ENCODE data around the gene YDJC. TPM values are rescaled to one million over a fixed set of nuclear protein-coding genes. Genes with fewer than 3 reads are reported as not detected.

The YDJC gene
- total RNA-seq, 1 donor from 2014 or later: 56.1 TPM

- peaks cover 11% of the 10 kb centered on the region for H3K36me3 Mint-ChIP-seq (ENCODE audit: low read depth)
- no peaks in the 10 kb centered on the region for H3K27me3 Mint-ChIP-seq
- H3K4me3 Mint-ChIP-seq: no peak overlapping the region
- intact Hi-C loops (cut with micrococcal nuclease): no loop called here
- H3K9me3 Mint-ChIP-seq: no peaks in the 10 kb centered on the region
- DNase-seq: no peak
- H3K4me1 Mint-ChIP-seq: peaks cover 21% of the 10 kb centered on the region
- no peak overlapping the region for H3K27ac Mint-ChIP-seq
Measured at GRCh38 chr22:21632931-21633330, 3.1 kb upstream of the YDJC start.

GRCh38 chr22:21632237-21632895 is 2.5 kb upstream of the YDJC start, which contains the start of gene CCDC116:
TSS of gene CCDC116 (plus strand) at chr22:21632760. CDS start at chr22:21633182, 422 bp downstream.
- DNase-seq: peak; percentile 90
- Mint-ChIP-seq H3K4me3 (no peak within 1 kb of the TSS), H3K27me3 (no peaks in the 10 kb centered on the region), H3K4me1 (peaks cover 25% of the 10 kb centered on the region), H3K9me3 (no peaks in the 10 kb centered on the region), H3K36me3 (ENCODE audit: low read depth) (peaks cover 15% of the 10 kb centered on the region), H3K27ac (no peak within 1 kb of the TSS)
- intact Hi-C loops (cut with micrococcal nuclease): no loop called here

GRCh38 chr22:21631025-21631424 is 1.2 kb upstream of the YDJC start:
- no peaks in the 10 kb centered on the region for H3K27me3 Mint-ChIP-seq
- H3K36me3 Mint-ChIP-seq (ENCODE audit: low read depth): peaks cover 24% of the 10 kb centered on the region
- H3K4me3 Mint-ChIP-seq: peak overlapping the region; percentile 47
- H3K9me3 Mint-ChIP-seq: no peaks in the 10 kb centered on the region
- peaks cover 32% of the 10 kb centered on the region for H3K4me1 Mint-ChIP-seq
- intact Hi-C loops (cut with micrococcal nuclease): no loop called here
- no peak for DNase-seq
- H3K27ac Mint-ChIP-seq: peak overlapping the region; percentile 24

- peak overlapping the region; percentile 94 for H3K27ac Mint-ChIP-seq
- peak overlapping the region; percentile 90 for H3K4me3 Mint-ChIP-seq
- peaks cover 41% of the 10 kb centered on the region for H3K4me1 Mint-ChIP-seq
- no peaks in the 10 kb centered on the region for H3K9me3 Mint-ChIP-seq
- H3K36me3 Mint-ChIP-seq (ENCODE audit: low read depth): peaks cover 31% of the 10 kb centered on the region
- no peaks in the 10 kb centered on the region for H3K27me3 Mint-ChIP-seq
- DNase-seq: no peak
- intact Hi-C loops (cut with micrococcal nuclease): loop anchor here (5.0 kb wide), 1 partner anchor 41 kb away; no protein-coding TSS in a partner anchor
Measured at GRCh38 chr22:21628386-21629254, 1.2 kb downstream of the YDJC start.

GRCh38 chr22:21626735-21627469 is 2.9 kb downstream of the YDJC start:
- peak overlapping the region; percentile 58 for H3K27ac Mint-ChIP-seq
- intact Hi-C loops (cut with micrococcal nuclease): loop anchor here (5.0 kb wide), 1 partner anchor 40 kb away; no protein-coding TSS in a partner anchor
- no peak for DNase-seq
- H3K4me3 Mint-ChIP-seq: peak overlapping the region; percentile 90
- peaks cover 40% of the 10 kb centered on the region for H3K36me3 Mint-ChIP-seq (ENCODE audit: low read depth)
- H3K27me3 Mint-ChIP-seq: no peaks in the 10 kb centered on the region
- H3K9me3 Mint-ChIP-seq: no peaks in the 10 kb centered on the region
- H3K4me1 Mint-ChIP-seq: peaks cover 39% of the 10 kb centered on the region

GRCh38 chr22:21626073-21626734 is 3.6 kb downstream of the YDJC start:
- no peak for DNase-seq
- peaks cover 39% of the 10 kb centered on the region for H3K4me1 Mint-ChIP-seq
- peak overlapping the region; percentile 7 for H3K4me3 Mint-ChIP-seq
- intact Hi-C loops (cut with micrococcal nuclease): loop anchor here (5.0 kb wide), 1 partner anchor 39 kb away; no protein-coding TSS in a partner anchor
- H3K36me3 Mint-ChIP-seq (ENCODE audit: low read depth): peaks cover 42% of the 10 kb centered on the region
- peak overlapping the region; percentile 58 for H3K27ac Mint-ChIP-seq
- H3K9me3 Mint-ChIP-seq: no peaks in the 10 kb centered on the region
- H3K27me3 Mint-ChIP-seq: no peaks in the 10 kb centered on the region

GRCh38 chr22:21624880-21625791 is 4.7 kb downstream of the YDJC start:
- Mint-ChIP-seq H3K36me3 (ENCODE audit: low read depth) (peaks cover 44% of the 10 kb centered on the region), H3K4me3 (no peak overlapping the region), H3K27me3 (no peaks in the 10 kb centered on the region), H3K27ac (peak overlapping the region; percentile 67), H3K9me3 (no peaks in the 10 kb centered on the region), H3K4me1 (peaks cover 31% of the 10 kb centered on the region)
- no peak for DNase-seq
- intact Hi-C loops (cut with micrococcal nuclease): loop anchor here (5.0 kb wide), 1 partner anchor 38 kb away; no protein-coding TSS in a partner anchor

GRCh38 chr22:21624120-21624879 is 5.5 kb downstream of the YDJC start:
- H3K9me3 Mint-ChIP-seq: no peaks in the 10 kb centered on the region
- no peak overlapping the region for H3K4me3 Mint-ChIP-seq
- intact Hi-C loops (cut with micrococcal nuclease): no loop called here
- peaks cover 31% of the 10 kb centered on the region for H3K4me1 Mint-ChIP-seq
- peak overlapping the region; percentile 67 for H3K27ac Mint-ChIP-seq
- peaks cover 46% of the 10 kb centered on the region for H3K36me3 Mint-ChIP-seq (ENCODE audit: low read depth)
- H3K27me3 Mint-ChIP-seq: no peaks in the 10 kb centered on the region
- peak; percentile 81 for DNase-seq

GRCh38 chr22:21623648-21623970 is 6.2 kb downstream of the YDJC start:
- intact Hi-C loops (cut with micrococcal nuclease): no loop called here
- Mint-ChIP-seq H3K36me3 (ENCODE audit: low read depth) (peaks cover 44% of the 10 kb centered on the region), H3K4me1 (peaks cover 31% of the 10 kb centered on the region), H3K27ac (no peak overlapping the region), H3K27me3 (no peaks in the 10 kb centered on the region), H3K4me3 (no peak overlapping the region), H3K9me3 (no peaks in the 10 kb centered on the region)
- no peak for DNase-seq

GRCh38 chr22:21622919-21623647 is 6.7 kb downstream of the YDJC start:
- no peak overlapping the region for H3K27ac Mint-ChIP-seq
- H3K9me3 Mint-ChIP-seq: no peaks in the 10 kb centered on the region
- H3K36me3 Mint-ChIP-seq (ENCODE audit: low read depth): peaks cover 40% of the 10 kb centered on the region
- H3K27me3 Mint-ChIP-seq: no peaks in the 10 kb centered on the region
- H3K4me1 Mint-ChIP-seq: peaks cover 28% of the 10 kb centered on the region
- intact Hi-C loops (cut with micrococcal nuclease): no loop called here
- no peak for DNase-seq
- H3K4me3 Mint-ChIP-seq: no peak overlapping the region

GRCh38 chr22:21622011-21622918 is 7.6 kb downstream of the YDJC start:
- no peaks in the 10 kb centered on the region for H3K9me3 Mint-ChIP-seq
- no peaks in the 10 kb centered on the region for H3K27me3 Mint-ChIP-seq
- no peak for DNase-seq
- H3K4me3 Mint-ChIP-seq: no peak overlapping the region
- peaks cover 34% of the 10 kb centered on the region for H3K36me3 Mint-ChIP-seq (ENCODE audit: low read depth)
- H3K27ac Mint-ChIP-seq: no peak overlapping the region
- peaks cover 20% of the 10 kb centered on the region for H3K4me1 Mint-ChIP-seq
- intact Hi-C loops (cut with micrococcal nuclease): no loop called here
